ENCODE data around the gene SRC. TPM values are rescaled to one million over a fixed set of nuclear protein-coding genes. Genes with fewer than 3 reads are reported as not detected.
A peak's percentile ranks its signal among the peaks of the same experiment; 100 is the strongest.

SRC gene
- total RNA-seq, 4 donors from 2014 or later = 18.8 to 39.5 (median 26.0) TPM

DNA sequence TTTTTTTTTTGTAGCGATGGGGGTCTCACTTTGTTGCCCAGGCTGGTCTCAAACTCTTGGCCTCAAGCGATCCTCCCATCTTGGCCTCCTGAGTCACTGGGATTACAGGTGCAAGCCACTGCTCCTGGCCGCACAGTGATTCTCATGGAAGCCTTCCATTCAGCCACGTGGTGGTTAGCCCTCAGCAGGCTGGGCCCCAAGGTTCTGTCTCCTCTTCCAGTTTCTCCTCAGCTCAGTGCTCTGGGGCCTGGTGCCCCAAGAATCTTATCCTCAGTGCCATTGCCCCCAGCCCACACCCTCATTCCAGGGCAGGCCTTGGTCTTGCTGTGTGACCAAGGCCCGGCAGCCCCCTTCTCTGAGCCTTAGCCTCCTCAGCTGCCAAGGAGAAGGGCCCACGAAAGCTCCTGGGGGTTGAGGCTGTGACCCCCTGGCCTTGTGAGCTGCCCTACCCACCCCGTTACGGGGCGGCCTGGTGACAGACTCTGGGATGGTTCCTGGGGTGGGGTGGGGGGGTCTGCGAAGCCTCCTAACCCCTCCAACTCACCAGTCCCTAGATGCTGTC is 16.4 kb downstream of the SRC start:
- Histone ChIP-seq H3K27me3 (no peaks in the 10 kb centered on the region), H3K4me1 (peaks cover 25% of the 10 kb centered on the region), H3K36me3 (peaks cover 6% of the 10 kb centered on the region), H3K27ac (no peak overlapping the region), H3K4me3 (no peak overlapping the region), H3K9me3 (no peaks in the 10 kb centered on the region)
- TF ChIP-seq POLR2AphosphoS5 (IDR thresholded peaks at IDR 0.05) (no peak), POLR2A (IDR thresholded peaks at IDR 0.05) (no peak), EP300 (IDR thresholded peaks at IDR 0.05) (no peak)
- TF ChIP-seq, protein P1, sequence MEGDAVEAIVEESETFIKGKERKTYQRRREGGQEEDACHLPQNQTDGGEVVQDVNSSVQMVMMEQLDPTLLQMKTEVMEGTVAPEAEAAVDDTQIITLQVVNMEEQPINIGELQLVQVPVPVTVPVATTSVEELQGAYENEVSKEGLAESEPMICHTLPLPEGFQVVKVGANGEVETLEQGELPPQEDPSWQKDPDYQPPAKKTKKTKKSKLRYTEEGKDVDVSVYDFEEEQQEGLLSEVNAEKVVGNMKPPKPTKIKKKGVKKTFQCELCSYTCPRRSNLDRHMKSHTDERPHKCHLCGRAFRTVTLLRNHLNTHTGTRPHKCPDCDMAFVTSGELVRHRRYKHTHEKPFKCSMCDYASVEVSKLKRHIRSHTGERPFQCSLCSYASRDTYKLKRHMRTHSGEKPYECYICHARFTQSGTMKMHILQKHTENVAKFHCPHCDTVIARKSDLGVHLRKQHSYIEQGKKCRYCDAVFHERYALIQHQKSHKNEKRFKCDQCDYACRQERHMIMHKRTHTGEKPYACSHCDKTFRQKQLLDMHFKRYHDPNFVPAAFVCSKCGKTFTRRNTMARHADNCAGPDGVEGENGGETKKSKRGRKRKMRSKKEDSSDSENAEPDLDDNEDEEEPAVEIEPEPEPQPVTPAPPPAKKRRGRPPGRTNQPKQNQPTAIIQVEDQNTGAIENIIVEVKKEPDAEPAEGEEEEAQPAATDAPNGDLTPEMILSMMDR (IDR thresholded peaks at IDR 0.05) = no peak
- peak; percentile 54 to 60 for DNase-seq (ENCODE audit: low spot score in 2 of 2)
- 82% methylated on average over 10 of the region's 10 CpGs for WGBS

DNA sequence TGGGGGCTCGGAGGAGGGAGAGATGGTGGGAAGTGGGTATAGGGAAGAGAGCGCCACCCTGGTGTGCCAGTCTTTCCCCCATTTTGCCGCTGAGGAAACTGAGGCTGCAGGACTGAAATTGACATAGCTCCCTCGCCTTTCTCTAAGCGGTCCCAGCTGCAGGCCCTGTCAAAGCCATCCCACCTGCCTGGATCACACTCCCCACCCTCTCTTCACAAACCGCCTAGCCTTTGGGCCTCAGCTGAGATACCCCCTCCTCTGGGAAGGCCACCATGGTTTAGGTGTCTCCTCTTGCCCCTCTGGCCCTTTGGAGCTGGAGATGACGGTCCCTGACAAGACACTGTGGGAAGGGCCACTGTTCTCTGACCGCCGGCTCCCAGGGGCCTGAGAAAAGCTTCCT is 16.9 kb downstream of the SRC start:
- Histone ChIP-seq H3K27me3 (no peaks in the 10 kb centered on the region), H3K4me1 (peaks cover 20% of the 10 kb centered on the region), H3K4me3 (no peak overlapping the region), H3K36me3 (peaks cover 9% of the 10 kb centered on the region), H3K27ac (no peak overlapping the region), H3K9me3 (no peaks in the 10 kb centered on the region)
- 96% methylated on average over 9 of the region's 9 CpGs for WGBS
- DNase-seq (ENCODE audit: low spot score in 2 of 2) = no peak
- TF ChIP-seq POLR2AphosphoS5 (IDR thresholded peaks at IDR 0.05) = no peak

DNA sequence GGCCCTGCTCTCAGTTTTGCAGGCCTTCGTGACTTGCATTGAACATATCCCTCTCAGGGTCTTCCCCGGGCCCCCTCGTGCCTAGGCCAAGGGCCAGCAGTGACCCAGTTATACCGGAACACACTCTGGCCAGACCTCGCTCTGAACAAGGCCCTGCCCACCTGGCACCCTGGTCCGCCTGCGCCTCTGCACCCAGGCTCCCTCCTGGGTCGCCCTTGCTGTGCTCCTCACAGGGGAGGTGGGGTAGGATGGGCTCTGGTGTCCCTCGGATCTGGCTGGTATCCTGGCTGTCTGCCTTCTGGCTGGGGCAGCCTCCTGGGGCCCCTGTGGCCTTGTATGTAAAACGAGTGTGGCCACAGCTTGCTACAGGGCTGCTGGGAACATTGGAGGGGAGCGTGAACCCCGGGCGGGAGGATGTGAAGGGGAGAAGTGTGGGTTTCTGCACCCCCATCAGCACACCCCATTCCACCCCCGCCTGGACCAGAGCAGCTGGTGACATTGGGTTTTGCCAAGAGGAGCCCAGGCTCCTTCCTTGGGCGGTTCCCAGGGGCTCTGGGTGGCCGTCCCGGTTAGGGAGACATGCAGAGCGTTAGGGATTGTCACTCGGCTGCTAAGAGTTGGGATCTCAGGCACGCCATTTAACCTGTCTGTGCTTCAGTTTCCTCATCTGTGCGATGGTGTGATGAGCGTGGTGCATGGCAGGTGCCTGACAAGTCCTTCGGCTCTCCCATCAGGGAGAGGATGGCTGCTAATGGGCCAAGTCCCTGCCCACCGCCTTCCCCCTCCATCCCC is 17.5 kb downstream of the SRC start:
- Histone ChIP-seq H3K4me1 (peaks cover 14% of the 10 kb centered on the region), H3K4me3 (no peak overlapping the region), H3K36me3 (peaks cover 13% of the 10 kb centered on the region), H3K27ac (no peak overlapping the region), H3K27me3 (no peaks in the 10 kb centered on the region), H3K9me3 (no peaks in the 10 kb centered on the region)
- 85% methylated on average over 21 of the region's 24 CpGs for WGBS
- DNase-seq (ENCODE audit: low spot score in 2 of 2) = no peak
- TF ChIP-seq POLR2A (IDR thresholded peaks at IDR 0.05) (no peak), POLR2AphosphoS5 (IDR thresholded peaks at IDR 0.05) (no peak), EP300 (IDR thresholded peaks at IDR 0.05) (no peak)
- TF ChIP-seq, protein P1 (IDR thresholded peaks at IDR 0.05) = no peak

DNA sequence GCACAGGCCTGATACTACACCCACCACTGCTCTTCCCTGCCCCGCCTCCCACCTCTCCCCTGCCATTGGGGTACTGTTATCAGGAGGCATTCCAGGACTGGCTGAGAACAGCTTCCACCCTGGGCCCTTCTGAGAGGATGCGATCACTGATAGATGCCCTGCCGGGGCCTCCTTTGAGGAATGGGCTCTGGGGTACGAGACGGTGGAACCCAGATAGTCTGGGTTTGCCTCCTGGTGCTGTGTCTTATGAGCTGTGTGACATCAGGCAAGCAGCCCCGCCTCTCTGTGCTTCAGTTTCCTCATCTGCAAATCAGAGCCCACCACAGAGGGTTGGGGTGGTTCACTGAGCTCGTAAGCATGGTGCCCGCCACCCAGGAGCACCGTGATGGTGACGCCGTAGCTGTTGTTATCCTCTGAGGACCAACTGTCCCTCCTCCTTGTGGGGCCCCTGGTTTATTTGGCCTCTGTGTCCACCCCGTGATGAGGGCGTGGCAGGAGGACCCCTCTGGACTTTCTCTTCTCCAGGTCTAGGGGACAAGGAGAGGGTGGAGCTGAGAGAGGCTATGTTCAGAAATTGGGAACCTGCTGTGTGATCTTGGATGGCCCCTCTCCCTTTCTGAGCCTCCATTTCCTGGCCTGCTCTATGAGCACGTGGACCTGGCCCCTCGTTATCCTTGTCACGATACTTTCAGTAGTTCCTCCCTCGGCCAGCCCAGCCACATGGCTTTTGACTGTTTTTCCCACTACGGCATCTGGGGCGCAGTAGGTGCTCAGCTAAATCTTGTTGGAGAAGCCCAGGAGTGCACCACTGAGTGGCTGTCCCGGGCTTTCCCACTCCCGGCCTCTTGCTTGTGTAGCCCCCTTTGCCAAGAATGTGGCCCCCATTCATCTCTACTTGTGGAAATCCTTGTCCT is 18.3 kb downstream of the SRC start:
- Histone ChIP-seq H3K9me3 (no peaks in the 10 kb centered on the region), H3K4me1 (peaks cover 6% of the 10 kb centered on the region), H3K27me3 (no peaks in the 10 kb centered on the region), H3K4me3 (no peak overlapping the region), H3K36me3 (peaks cover 13% of the 10 kb centered on the region), H3K27ac (no peak overlapping the region)
- DNase-seq (ENCODE audit: low spot score in 2 of 2) = peak in 1 of 2 donors; percentile 37
- 91% methylated on average over 19 of the region's 21 CpGs for WGBS
- TF ChIP-seq POLR2AphosphoS5 (IDR thresholded peaks at IDR 0.05) (no peak), POLR2A (IDR thresholded peaks at IDR 0.05) (no peak), EP300 (IDR thresholded peaks at IDR 0.05) (no peak)
- TF ChIP-seq, protein P1 (IDR thresholded peaks at IDR 0.05) = no peak

DNA sequence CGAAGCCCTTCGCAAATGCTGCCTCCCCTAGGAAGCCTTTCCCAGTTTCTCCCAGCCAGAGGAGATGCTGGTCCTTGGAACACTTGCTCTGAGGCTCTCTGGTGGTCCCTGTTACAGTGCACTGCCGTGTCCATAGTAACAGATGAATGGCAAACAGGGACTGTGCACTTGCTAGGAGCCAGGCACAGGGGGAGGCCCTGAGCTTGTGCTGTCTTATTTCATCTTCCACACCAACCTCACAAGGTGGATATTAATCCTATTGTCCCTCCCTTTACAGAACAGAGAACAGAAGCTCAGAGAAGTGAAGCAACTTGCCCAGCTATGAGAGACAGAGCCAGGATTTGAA is 19.0 kb downstream of the SRC start:
- Histone ChIP-seq H3K36me3 (peaks cover 13% of the 10 kb centered on the region), H3K27ac (no peak overlapping the region), H3K27me3 (no peaks in the 10 kb centered on the region), H3K9me3 (no peaks in the 10 kb centered on the region), H3K4me1 (no peaks in the 10 kb centered on the region), H3K4me3 (no peak overlapping the region)
- TF ChIP-seq, protein P1 (IDR thresholded peaks at IDR 0.05) = no peak
- TF ChIP-seq POLR2A (IDR thresholded peaks at IDR 0.05) (no peak), POLR2AphosphoS5 (IDR thresholded peaks at IDR 0.05) (no peak), EP300 (IDR thresholded peaks at IDR 0.05) (no peak)
- no peak for DNase-seq (ENCODE audit: low spot score in 2 of 2)
- 78% methylated on average over 3 of the region's 3 CpGs for WGBS

All from suprapubic skin (tissue), 4 donors.